B cell (primary cell): Measurements from ENCODE around the gene LAMC3. TPM values are rescaled to one million over a fixed set of nuclear protein-coding genes. Genes with fewer than 3 reads are reported as not detected.

ENCODE experiments used
- ATAC-seq: fragments of 200-7000 bp; cut with Tn5 transposase; one replicate; pipeline ENCODE4 v1.10.0; 2021; ENCODE audit warnings: low read depth, mild to moderate bottlenecking, moderate number of reproducible peaks, moderate library complexity
- CTCF ChIA-PET: fragments of 350-600 bp; sonication (Branson Sonifier 250); formaldehyde crosslinking; loops from one replicate; lab custom pipeline; 2021; ENCODE audit warnings: antibody characterized with exemption, inconsistent platforms; lab: Charles Lee
- POLR2A ChIA-PET: fragments of 350-600 bp; sonication (Branson Sonifier 250); formaldehyde crosslinking; loops from one replicate; lab custom pipeline; 2021; ENCODE audit warnings: antibody characterized with exemption; lab: Charles Lee
- DNase-seq: peaks from one replicate; pipeline ENCODE4 v3.0.0; 2013
- H2AFZ ChIP-seq: 2 replicates; pipeline ENCODE4 v1.6.1; 2012; ENCODE audit warnings: mild to moderate bottlenecking, low read depth, low read length; ENCODE audit not compliant: insufficient read depth, poor library complexity, severe bottlenecking
- H3K27ac ChIP-seq, 2 donors: 1 replicate in 1 of 2; 2 replicates in 1 of 2; pipeline ENCODE4 v1.5.1; 2012 to 2013; ENCODE audit warnings: low read length in 2 of 2, mild to moderate bottlenecking in 2 of 2, moderate library complexity in 1 of 2
- H3K27me3 ChIP-seq, 4 experiments: fragments of 200-600 bp in 1 of 4; sonication (generic) in 1 of 4; replicated peaks in 1 of 4; 1 replicate in 2 of 4; 2 replicates in 2 of 4; pipeline versions ENCODE4 v1.6.1 to v1.7.0; 2013 to 2016; ENCODE audit warnings: low read length in 3 of 4, mild to moderate bottlenecking in 2 of 4, mixed read lengths in 1 of 4, moderate library complexity in 1 of 4; ENCODE audit not compliant: insufficient read depth in 4 of 4, control insufficient read depth in 3 of 4; ENCODE audit errors: control extremely low read depth in 1 of 4
- H3K36me3 ChIP-seq, 2 experiments: replicated peaks in 1 of 2; 1 replicate in 1 of 2; 2 replicates in 1 of 2; pipeline versions ENCODE4 v1.6.1 to v1.7.1; 2013; ENCODE audit warnings: low read length in 1 of 2; ENCODE audit not compliant: insufficient read depth in 2 of 2, control insufficient read depth in 1 of 2; ENCODE audit errors: control extremely low read depth in 1 of 2, extremely low read depth in 1 of 2
- H3K4me1 ChIP-seq, 2 donors: fragments of 200-600 bp in 1 of 2; sonication (generic) in 1 of 2; 1 replicate in 1 of 2; 2 replicates in 1 of 2; pipeline versions ENCODE4 v1.5.1 to v1.6.1; 2013 to 2017; ENCODE audit warnings: low read length in 2 of 2; ENCODE audit not compliant: control insufficient read depth in 2 of 2, insufficient read depth in 2 of 2
- H3K4me2 ChIP-seq: replicated peaks from 2 replicates; pipeline ENCODE3; 2012; ENCODE audit warnings: mild to moderate bottlenecking, low read depth, low read length; ENCODE audit not compliant: poor library complexity, severe bottlenecking
- H3K4me3 ChIP-seq, 5 experiments: fragments of 200-600 bp in 1 of 5; sonication (generic) in 1 of 5; 1 replicate in 3 of 5; 2 replicates in 2 of 5; pipeline versions ENCODE4 v1.5.1 to v1.7.0; 2011 to 2016; ENCODE audit warnings: low read length in 4 of 5, mild to moderate bottlenecking in 4 of 5, low read depth in 2 of 5, control low read depth in 1 of 5, moderate library complexity in 1 of 5; ENCODE audit not compliant: insufficient read depth in 1 of 5; ENCODE audit errors: control extremely low read depth in 1 of 5, extremely low read depth in 1 of 5
- H3K79me2 ChIP-seq: fragments of 200-600 bp; sonication (generic); one replicate; pipeline ENCODE4 v1.6.0; 2016; ENCODE audit warnings: low read length; ENCODE audit not compliant: control insufficient read depth, insufficient read depth
- H3K9ac ChIP-seq: fragments of 200-600 bp; sonication (generic); 2 replicates; pipeline ENCODE4 v1.6.1; 2017; ENCODE audit warnings: mild to moderate bottlenecking, low read length, moderate library complexity
- H3K9me3 ChIP-seq, 3 donors: one replicate each; pipeline versions ENCODE4 v1.6.1 to v1.7.1; 2013; ENCODE audit warnings: low read length in 2 of 3; ENCODE audit not compliant: control insufficient read depth in 2 of 3, insufficient read depth in 1 of 3; ENCODE audit errors: control extremely low read depth in 1 of 3
- H4K20me1 ChIP-seq: 2 replicates; pipeline ENCODE4 v1.6.0; 2012; ENCODE audit warnings: mild to moderate bottlenecking, low read length; ENCODE audit not compliant: insufficient read depth, control insufficient read depth, poor library complexity, severe bottlenecking
- H3K27ac Mint-ChIP-seq: one replicate; pipeline ENCODE4 v1.8.0; 2021; ENCODE audit warnings: mixed read lengths
- H3K27me3 Mint-ChIP-seq: one replicate; pipeline ENCODE4 v1.8.0; 2021; ENCODE audit warnings: mixed read lengths
- H3K4me1 Mint-ChIP-seq: one replicate; pipeline ENCODE4 v1.8.0; 2021; ENCODE audit warnings: mixed read lengths
- H3K4me3 Mint-ChIP-seq: one replicate; pipeline ENCODE4 v1.8.0; 2021; ENCODE audit warnings: mixed read lengths
- H3K9me3 Mint-ChIP-seq: one replicate; pipeline ENCODE4 v1.8.0; 2022; ENCODE audit warnings: mixed read lengths; ENCODE audit not compliant: insufficient read depth
- EZH2 ChIP-seq: IDR thresholded peaks from 2 replicates; pipeline ENCODE4 v1.6.1; 2012; ENCODE audit warnings: borderline replicate concordance, low read depth, mild to moderate bottlenecking, moderate library complexity, low read length; ENCODE audit not compliant: insufficient read depth, poor library complexity, severe bottlenecking
- WGBS: methylation state at CpG from one replicate; pipeline ENCODE4 v1.1.5; 2013; ENCODE audit warnings: missing lambda C conversion rate; ENCODE audit not compliant: insufficient coverage; 5-methylcytosine and 5-hydroxymethylcytosine counted together
- intact Hi-C: fragments of 100-400 bp; cut with micrococcal nuclease; formaldehyde crosslinking; loops from one replicate; pipeline ENCODE4 v1.10.0; 2022
- polyA plus RNA-seq: library from polyadenylated mRNA; depleted of rRNA; stranded (reverse); fragments of >200 nt; gene quantifications from 2 replicates; pipeline ENCODE4 v1.2.3, GENCODE V29; 2012
- total RNA-seq, 2 donors: library from RNA; stranded (reverse); fragments of 120-200 nt in 1 of 2; gene quantifications; 1 replicate in 1 of 2; 2 replicates in 1 of 2; pipeline versions ENCODE4 v1.2.3 to v1.2.4, GENCODE V29; 2013 to 2022
- TF ChIP-seq, protein P1 (sequence below): fragments of 200-600 bp; IDR thresholded peaks from one replicate; pipeline ENCODE4 v1.8.0; 2022; ENCODE audit warnings: antibody characterized with exemption, mild to moderate bottlenecking

Gene LAMC3
- total and polyA plus RNA-seq, 2 donors (not counting 1 experiment from before 2014, with no cell fraction given), result 0.25 to 0.45 TPM

DNA sequence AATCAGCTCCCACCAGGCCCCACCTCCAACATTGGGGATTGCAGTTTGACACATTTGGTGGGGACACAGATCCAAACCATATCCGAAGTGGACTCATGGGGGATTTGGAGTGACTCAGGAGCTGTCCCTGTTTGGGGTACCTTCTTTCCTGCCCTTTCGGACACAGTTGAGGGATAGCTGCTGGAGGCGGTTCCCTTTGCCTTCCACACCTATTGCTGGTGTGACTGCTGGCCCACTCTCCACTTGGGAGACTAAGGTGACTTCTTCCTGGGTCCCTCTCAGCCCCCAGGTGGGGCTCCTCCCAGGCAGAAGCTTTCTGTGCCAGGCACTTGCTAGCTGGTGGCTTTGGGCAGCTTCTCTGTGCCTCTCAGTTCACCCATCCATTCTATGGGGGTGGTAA lies 26.6 kb downstream of the LAMC3 start:
- CTCF ChIA-PET, result interaction anchor here (0.9 to 1.2 kb wide), 2 partner anchors 11 to 12 kb away, joined by 3 to 4 read pairs; no protein-coding TSS in a partner anchor
- H3K4me2 ChIP-seq, result no peak overlapping the region
- no peaks in the 10 kb centered on the region for H3K4me1 Mint-ChIP-seq
- H3K79me2 ChIP-seq, result no peaks in the 10 kb centered on the region
- H3K27me3 Mint-ChIP-seq, result peaks cover 14% of the 10 kb centered on the region
- no peak overlapping the region for H2AFZ ChIP-seq
- no peaks in the 10 kb centered on the region for H4K20me1 ChIP-seq
- H3K9ac ChIP-seq, result no peak overlapping the region
- H3K36me3 ChIP-seq, result no peaks in the 10 kb centered on the region
- H3K27ac Mint-ChIP-seq, result no peak overlapping the region
- TF ChIP-seq, protein P1, sequence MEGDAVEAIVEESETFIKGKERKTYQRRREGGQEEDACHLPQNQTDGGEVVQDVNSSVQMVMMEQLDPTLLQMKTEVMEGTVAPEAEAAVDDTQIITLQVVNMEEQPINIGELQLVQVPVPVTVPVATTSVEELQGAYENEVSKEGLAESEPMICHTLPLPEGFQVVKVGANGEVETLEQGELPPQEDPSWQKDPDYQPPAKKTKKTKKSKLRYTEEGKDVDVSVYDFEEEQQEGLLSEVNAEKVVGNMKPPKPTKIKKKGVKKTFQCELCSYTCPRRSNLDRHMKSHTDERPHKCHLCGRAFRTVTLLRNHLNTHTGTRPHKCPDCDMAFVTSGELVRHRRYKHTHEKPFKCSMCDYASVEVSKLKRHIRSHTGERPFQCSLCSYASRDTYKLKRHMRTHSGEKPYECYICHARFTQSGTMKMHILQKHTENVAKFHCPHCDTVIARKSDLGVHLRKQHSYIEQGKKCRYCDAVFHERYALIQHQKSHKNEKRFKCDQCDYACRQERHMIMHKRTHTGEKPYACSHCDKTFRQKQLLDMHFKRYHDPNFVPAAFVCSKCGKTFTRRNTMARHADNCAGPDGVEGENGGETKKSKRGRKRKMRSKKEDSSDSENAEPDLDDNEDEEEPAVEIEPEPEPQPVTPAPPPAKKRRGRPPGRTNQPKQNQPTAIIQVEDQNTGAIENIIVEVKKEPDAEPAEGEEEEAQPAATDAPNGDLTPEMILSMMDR, result no peak
- TF ChIP-seq EZH2, result no peak
- ATAC-seq (no peak), DNase-seq (no peak)
- intact Hi-C loops, result no loop called here
- no peak overlapping the region for H3K27ac ChIP-seq
- H3K9me3 ChIP-seq, result no peaks in the 10 kb centered on the region
- no peak overlapping the region for H3K4me3 ChIP-seq
- no peaks in the 10 kb centered on the region for H3K4me1 ChIP-seq
- no peaks in the 10 kb centered on the region for H3K9me3 Mint-ChIP-seq
- WGBS, result 100% methylated on average over 2 of the region's 3 CpGs
- peaks cover 0 to 2% (median 0%) of the 10 kb centered on the region in 4 experiments for H3K27me3 ChIP-seq
- no peak overlapping the region for H3K4me3 Mint-ChIP-seq
- POLR2A ChIA-PET, result no interaction called here

- WGBS, result 86% methylated on average over 20 of the region's 24 CpGs
Observed at GRCh38 chr9:131036071-131036470, 27.1 kb downstream of the LAMC3 start.

More at GRCh38 chr9:131036071-131036470, 27.1 kb downstream of the LAMC3 start:
- TF ChIP-seq, protein P1, result no peak
- no peak for TF ChIP-seq EZH2
- ATAC-seq, result no peak
- Mint-ChIP-seq H3K4me1 (no peaks in the 10 kb centered on the region), H3K9me3 (no peaks in the 10 kb centered on the region), H3K4me3 (no peak overlapping the region), H3K27ac (no peak overlapping the region), H3K27me3 (peaks cover 14% of the 10 kb centered on the region)
- Histone ChIP-seq H2AFZ (no peak overlapping the region), H3K9ac (no peak overlapping the region), H3K36me3 (no peaks in the 10 kb centered on the region), H3K4me1 (no peaks in the 10 kb centered on the region), H3K4me3 (no peak overlapping the region), H3K79me2 (no peaks in the 10 kb centered on the region), H3K4me2 (no peak overlapping the region), H4K20me1 (no peaks in the 10 kb centered on the region), H3K27me3 (peaks cover 0 to 2% (median 0%) of the 10 kb centered on the region in 4 experiments), H3K9me3 (no peaks in the 10 kb centered on the region), H3K27ac (no peak overlapping the region)
- DNase-seq, result no peak
- ChIA-PET POLR2A (interaction anchor here (0.5 to 0.6 kb wide), 2 partner anchors 161 to 1646 kb away, joined by 3 to 13 read pairs; no protein-coding TSS in a partner anchor), CTCF (interaction anchor here (0.9 to 1.2 kb wide), 2 partner anchors 10 to 12 kb away, joined by 3 to 4 read pairs; no protein-coding TSS in a partner anchor)
- intact Hi-C loops, result no loop called here
